PC-3 (cell line): ENCODE data around the gene NBR1. TPM values are rescaled to one million over a fixed set of nuclear protein-coding genes. Genes with fewer than 3 reads are reported as not detected.

ENCODE experiments used
- ATAC-seq: fragments of 200-7000 bp; cut with Tn5 transposase; 2 replicates; pipeline ENCODE4 v1.9.1; 2020; ENCODE audit warnings: mild to moderate bottlenecking, moderate library complexity
- BruUV-seq: library from RNA; stranded (reverse); fragments of 400-500 nt; replicated peaks from 2 replicates; lab custom pipeline; 2021; lab: Mats Ljungman, UMichigan
- CTCF ChIA-PET: fragments of 300-600 bp; sonication (Branson Sonifier 250); formaldehyde crosslinking; loops from one replicate; lab custom pipeline; 2022; ENCODE audit warnings: antibody characterized with exemption; lab: Charles Lee
- POLR2A ChIA-PET: fragments of 300-600 bp; sonication (Branson Sonifier 250); formaldehyde crosslinking; loops from one replicate; lab custom pipeline; 2022; ENCODE audit warnings: antibody characterized with exemption; ENCODE audit not compliant: unreplicated experiment; lab: Charles Lee
- DNase-seq: peaks from one replicate; pipeline ENCODE4 v3.0.0-alpha.2; 2015
- H2AFZ ChIP-seq: fragments of 300-600 bp; sonication (generic); 2 replicates; pipeline ENCODE4 v1.6.0; 2016; ENCODE audit warnings: antibody characterized with exemption, low read length
- H3F3A ChIP-seq: fragments of 300-600 bp; sonication (generic); one replicate; pipeline ENCODE4 v1.6.0; 2017; ENCODE audit warnings: antibody characterized with exemption, low read length, control low read depth, mild to moderate bottlenecking; ENCODE audit not compliant: unreplicated experiment
- H3K27ac ChIP-seq: fragments of 300-600 bp; sonication (generic); 2 replicates; pipeline ENCODE4 v1.5.1; 2016; ENCODE audit warnings: mild to moderate bottlenecking, low read length
- H3K27me3 ChIP-seq: fragments of 300-600 bp; sonication (generic); 2 replicates; pipeline ENCODE4 v1.6.1; 2016; ENCODE audit warnings: low read length, mixed read lengths
- H3K36me3 ChIP-seq: fragments of 300-600 bp; sonication (generic); 2 replicates; pipeline ENCODE4 v1.6.1; 2016; ENCODE audit warnings: low read depth, mixed run types, low read length, mixed read lengths
- H3K4me1 ChIP-seq: fragments of 300-600 bp; sonication (generic); 2 replicates; pipeline ENCODE4 v1.5.1; 2016; ENCODE audit warnings: low read length; ENCODE audit not compliant: insufficient read depth
- H3K4me2 ChIP-seq: fragments of 300-600 bp; sonication (generic); 2 replicates; pipeline ENCODE4 v1.6.0; 2016; ENCODE audit warnings: low read length
- H3K4me3 ChIP-seq: fragments of 300-600 bp; sonication (generic); 2 replicates; pipeline ENCODE4 v1.5.1; 2016; ENCODE audit warnings: mild to moderate bottlenecking, low read length, mixed read lengths
- H3K79me2 ChIP-seq: fragments of 300-600 bp; sonication (generic); 2 replicates; pipeline ENCODE4 v1.6.1; 2017; ENCODE audit warnings: low read length, mixed read lengths
- H3K9ac ChIP-seq: fragments of 300-600 bp; sonication (generic); 2 replicates; pipeline ENCODE4 v1.6.0; 2016; ENCODE audit warnings: mild to moderate bottlenecking, low read length
- H3K9me2 ChIP-seq: fragments of 300-600 bp; sonication (generic); replicated peaks from 2 replicates; pipeline ENCODE4 v1.6.1; 2016; ENCODE audit warnings: mixed run types, low read length, mixed read lengths
- H3K9me3 ChIP-seq: fragments of 300-600 bp; sonication (generic); 2 replicates; pipeline ENCODE4 v1.6.1; 2016; ENCODE audit warnings: low read length, mixed read lengths
- H4K20me1 ChIP-seq: fragments of 300-600 bp; sonication (generic); 2 replicates; pipeline ENCODE4 v1.6.1; 2016; ENCODE audit warnings: low read length, mixed read lengths
- EZH2 ChIP-seq: fragments of 300-600 bp; sonication (generic); IDR thresholded peaks from one replicate; pipeline ENCODE4 v1.6.1; 2017; ENCODE audit warnings: antibody characterized with exemption, mild to moderate bottlenecking, low read length; ENCODE audit not compliant: unreplicated experiment
- EZH2phosphoT487 ChIP-seq: fragments of 300-600 bp; sonication (generic); IDR thresholded peaks from 2 replicates; pipeline ENCODE4 v1.6.1; 2018; ENCODE audit warnings: mild to moderate bottlenecking, antibody characterized with exemption, low read length, borderline replicate concordance
- intact Hi-C: fragments of 100-400 bp; cut with micrococcal nuclease; formaldehyde crosslinking; loops from 2 replicates; pipeline ENCODE4 v1.9.0; 2023
- total RNA-seq: library from RNA; depleted of rRNA; stranded (reverse); fragments of >200 nt; gene quantifications from 2 replicates; pipeline ENCODE4 v1.2.3, GENCODE V29; 2014
- TF ChIP-seq, protein P1 (sequence below): fragments of 300-600 bp; sonication (generic); conservative IDR thresholded peaks from 2 replicates; pipeline ENCODE4 v1.5.1; 2017; ENCODE audit warnings: antibody characterized with exemption, low read depth, mild to moderate bottlenecking, low read length

Gene NBR1
- total RNA-seq, 1 experiment from 2014 or later, result 30.0 TPM

- Histone ChIP-seq H3K4me1 (no peaks in the 10 kb centered on the region), H3K36me3 (no peaks in the 10 kb centered on the region), H3F3A (no peaks in the 10 kb centered on the region), H3K4me3 (no peak overlapping the region), H4K20me1 (no peaks in the 10 kb centered on the region), H3K9me3 (no peaks in the 10 kb centered on the region), H3K27ac (no peak overlapping the region), H3K4me2 (no peak overlapping the region), H3K27me3 (no peaks in the 10 kb centered on the region), H3K9me2 (no peaks in the 10 kb centered on the region), H3K79me2 (no peaks in the 10 kb centered on the region), H3K9ac (no peak overlapping the region), H2AFZ (no peak overlapping the region)
- intact Hi-C loops, result no loop called here
- CTCF ChIA-PET, result no interaction called here
- BruUV-seq, result no TSS peak
- no peak for TF ChIP-seq EZH2phosphoT487
- TF ChIP-seq, protein P1, sequence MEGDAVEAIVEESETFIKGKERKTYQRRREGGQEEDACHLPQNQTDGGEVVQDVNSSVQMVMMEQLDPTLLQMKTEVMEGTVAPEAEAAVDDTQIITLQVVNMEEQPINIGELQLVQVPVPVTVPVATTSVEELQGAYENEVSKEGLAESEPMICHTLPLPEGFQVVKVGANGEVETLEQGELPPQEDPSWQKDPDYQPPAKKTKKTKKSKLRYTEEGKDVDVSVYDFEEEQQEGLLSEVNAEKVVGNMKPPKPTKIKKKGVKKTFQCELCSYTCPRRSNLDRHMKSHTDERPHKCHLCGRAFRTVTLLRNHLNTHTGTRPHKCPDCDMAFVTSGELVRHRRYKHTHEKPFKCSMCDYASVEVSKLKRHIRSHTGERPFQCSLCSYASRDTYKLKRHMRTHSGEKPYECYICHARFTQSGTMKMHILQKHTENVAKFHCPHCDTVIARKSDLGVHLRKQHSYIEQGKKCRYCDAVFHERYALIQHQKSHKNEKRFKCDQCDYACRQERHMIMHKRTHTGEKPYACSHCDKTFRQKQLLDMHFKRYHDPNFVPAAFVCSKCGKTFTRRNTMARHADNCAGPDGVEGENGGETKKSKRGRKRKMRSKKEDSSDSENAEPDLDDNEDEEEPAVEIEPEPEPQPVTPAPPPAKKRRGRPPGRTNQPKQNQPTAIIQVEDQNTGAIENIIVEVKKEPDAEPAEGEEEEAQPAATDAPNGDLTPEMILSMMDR, result no peak
- no peak for TF ChIP-seq EZH2
- POLR2A ChIA-PET, result no interaction called here
- no peak for ATAC-seq
- DNase-seq, result no peak
Measured at GRCh38 chr17:43215341-43215740, 44.3 kb downstream of the NBR1 start.

DNA sequence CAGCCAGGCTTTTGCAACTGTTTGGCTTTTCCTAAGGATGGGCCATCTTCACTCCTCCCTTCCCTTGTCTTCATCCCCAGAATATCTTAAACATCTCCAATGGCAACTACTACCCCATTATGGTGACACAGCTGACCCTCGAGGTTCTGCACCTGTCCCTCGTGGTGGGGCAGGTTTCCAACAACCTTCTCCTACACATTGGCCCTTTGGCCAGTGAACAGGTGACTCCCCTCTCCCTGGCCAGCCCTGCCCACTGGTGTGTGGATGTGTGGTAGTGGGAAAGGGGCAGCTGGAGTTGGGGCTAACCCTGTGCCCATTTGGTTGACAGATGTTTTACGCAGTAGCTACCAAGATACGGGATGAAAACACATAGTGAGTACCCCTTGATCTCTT lies 45.4 kb downstream of the NBR1 start:
- no peak overlapping the region for H3K27ac ChIP-seq
- no peak for DNase-seq
- no peaks in the 10 kb centered on the region for H3K4me1 ChIP-seq
- no peaks in the 10 kb centered on the region for H4K20me1 ChIP-seq
- H3F3A ChIP-seq, result no peaks in the 10 kb centered on the region
- H3K4me2 ChIP-seq, result no peak overlapping the region
- H3K36me3 ChIP-seq, result no peaks in the 10 kb centered on the region
- BruUV-seq, result no TSS peak
- H3K27me3 ChIP-seq, result no peaks in the 10 kb centered on the region
- no peak overlapping the region for H3K4me3 ChIP-seq
- POLR2A ChIA-PET, result no interaction called here
- no peak overlapping the region for H3K9ac ChIP-seq
- ATAC-seq, result no peak
- intact Hi-C loops, result no loop called here
- H2AFZ ChIP-seq, result no peak overlapping the region
- CTCF ChIA-PET, result no interaction called here
- no peaks in the 10 kb centered on the region for H3K9me2 ChIP-seq
- no peaks in the 10 kb centered on the region for H3K9me3 ChIP-seq
- TF ChIP-seq, protein P1, result no peak
- TF ChIP-seq EZH2phosphoT487, result no peak
- TF ChIP-seq EZH2, result no peak
- no peaks in the 10 kb centered on the region for H3K79me2 ChIP-seq

GRCh38 chr17:43216762-43217613 lies 46.0 kb downstream of the NBR1 start:
- no peaks in the 10 kb centered on the region for H3K36me3 ChIP-seq
- DNase-seq, result no peak
- TF ChIP-seq, protein P1, result no peak
- TF ChIP-seq EZH2phosphoT487, result no peak
- TF ChIP-seq EZH2, result no peak
- no peak overlapping the region for H3K4me2 ChIP-seq
- H3K4me1 ChIP-seq, result no peaks in the 10 kb centered on the region
- no peaks in the 10 kb centered on the region for H3F3A ChIP-seq
- no peaks in the 10 kb centered on the region for H3K9me3 ChIP-seq
- no peaks in the 10 kb centered on the region for H4K20me1 ChIP-seq
- BruUV-seq, result no TSS peak
- no peak overlapping the region for H2AFZ ChIP-seq
- no peaks in the 10 kb centered on the region for H3K27me3 ChIP-seq
- intact Hi-C loops, result no loop called here
- H3K9me2 ChIP-seq, result no peaks in the 10 kb centered on the region
- H3K4me3 ChIP-seq, result no peak overlapping the region
- ATAC-seq, result no peak
- H3K9ac ChIP-seq, result no peak overlapping the region
- H3K27ac ChIP-seq, result no peak overlapping the region
- ChIA-PET CTCF (interaction anchor here (0.6 kb wide), 1 partner anchor 172 kb away, joined by 4 read pairs; no protein-coding TSS in a partner anchor), POLR2A (interaction anchor here (0.5 to 0.6 kb wide), 2 partner anchors 26 to 1559 kb away, joined by 4 to 9 read pairs; no protein-coding TSS in a partner anchor)
- no peaks in the 10 kb centered on the region for H3K79me2 ChIP-seq
